K562 (cell line): ENCODE measurements around the gene SETD5. TPM values are rescaled to one million over a fixed set of nuclear protein-coding genes. Genes with fewer than 3 reads are reported as not detected.

Experiments used
- ADNP ChIP-seq: fragments of 200-800 bp; sonication (Bioruptor generic); IDR thresholded peaks from 2 replicates; pipeline ENCODE4 v1.6.1; 2016; ENCODE audit warnings: missing genetic modification characterization, missing compliant biosample characterization
- ARID3A ChIP-seq: IDR thresholded peaks from 2 replicates; pipeline ENCODE4 v1.6.1; 2012; ENCODE audit warnings: low read depth, low read length, improper control_type of control experiment, borderline replicate concordance
- ELF1 ChIP-seq: fragments of 200-800 bp; sonication (Bioruptor generic); IDR thresholded peaks from 2 replicates; pipeline ENCODE4 v1.6.1; 2016; ENCODE audit warnings: missing genetic modification characterization, missing compliant biosample characterization
- FOXK2 ChIP-seq, 2 experiments: fragments of 450-650 bp; IDR thresholded peaks in 1 of 2; conservative IDR thresholded peaks in 1 of 2; 2 replicates each; pipeline ENCODE4 v1.6.1; 2016; ENCODE audit warnings: low read depth in 2 of 2, mild to moderate bottlenecking in 1 of 2
- GTF2E2 ChIP-seq: fragments of 200-800 bp; sonication (Bioruptor generic); IDR thresholded peaks from 2 replicates; pipeline ENCODE4 v1.6.1; 2016; ENCODE audit warnings: missing genetic modification characterization, missing compliant biosample characterization
- HES1 ChIP-seq: fragments of 450-650 bp; IDR thresholded peaks from 2 replicates; pipeline ENCODE4 v1.6.1; 2016; ENCODE audit warnings: low read depth, mild to moderate bottlenecking, moderate library complexity
- HIVEP1 ChIP-seq: fragments of 250-450 bp; sonication (Bioruptor Pico); IDR thresholded peaks from 2 replicates; pipeline ENCODE4 v1.4.0; 2020; ENCODE audit warnings: mild to moderate bottlenecking
- KAT2B ChIP-seq: IDR thresholded peaks from one replicate; pipeline ENCODE4 v1.6.1; 2012; ENCODE audit warnings: low read depth, mild to moderate bottlenecking, control low read depth, inconsistent platforms, low read length, moderate library complexity
- NCOA4 ChIP-seq: fragments of 450-650 bp; IDR thresholded peaks from 2 replicates; pipeline ENCODE4 v1.6.1; 2018; ENCODE audit warnings: mild to moderate bottlenecking; ENCODE audit not compliant: partially characterized antibody
- PYGO2 ChIP-seq: fragments of 450-650 bp; IDR thresholded peaks from 2 replicates; pipeline ENCODE4 v1.6.1; 2016; ENCODE audit warnings: mild to moderate bottlenecking, missing genetic modification characterization, moderate library complexity, missing compliant biosample characterization
- TCF7L2 ChIP-seq: fragments of 150-350 bp; IDR thresholded peaks from 2 replicates; pipeline ENCODE4 v1.6.1; 2016; ENCODE audit warnings: low read depth, mild to moderate bottlenecking, low read length, moderate library complexity
- ZFP30 ChIP-seq: fragments of 250-450 bp; sonication (Bioruptor Pico); IDR thresholded peaks from 2 replicates; pipeline ENCODE4 v1.8.0; 2022; ENCODE audit warnings: moderate library complexity, mild to moderate bottlenecking, inconsistent platforms, borderline replicate concordance
- ZZZ3 ChIP-seq: fragments of 450-650 bp; IDR thresholded peaks from 2 replicates; pipeline ENCODE4 v1.6.1; 2016; ENCODE audit warnings: antibody characterized with exemption, mild to moderate bottlenecking, moderate library complexity
- polyA plus RNA-seq, 8 experiments: library from polyadenylated mRNA; depleted of rRNA in 4 of 8; stranded (reverse) in 5 of 8; unstranded in 3 of 8; fragments of >200 nt; fragmentation: Nextera tagmentation in 2 of 8; fragmentation: Illumina TruSeq in 1 of 8; extraction: Ambion mirVana in 2 of 8; extraction: Trizol in 1 of 8; gene quantifications; 2 replicates each; pipeline versions ENCODE4 v1.2.1 to v1.2.3, GENCODE V29; 2011 to 2014; ENCODE audit warnings: inconsistent platforms in 1 of 8, missing spikeins in 1 of 8
- total RNA-seq, 7 experiments: library from RNA; depleted of rRNA in 6 of 7; stranded (reverse); fragments of >200 nt in 6 of 7; fragmentation: Illumina TruSeq in 2 of 7; extraction: Trizol in 2 of 7; gene quantifications; 2 replicates each; pipeline versions ENCODE4 v1.2.1 to v1.2.3, GENCODE V29; 2011 to 2021; ENCODE audit warnings: low replicate concordance in 1 of 7
- TF ChIP-seq, protein P1 (sequence below): fragments of 250-450 bp; sonication (Bioruptor Pico); IDR thresholded peaks from 2 replicates; pipeline ENCODE4 v1.6.1; 2021; ENCODE audit warnings: mild to moderate bottlenecking
- TF ChIP-seq, protein P2 (sequence below): sonication (generic); formaldehyde crosslinking; IDR thresholded peaks from 2 replicates; pipeline ENCODE4 v1.8.0; 2023; ENCODE audit warnings: mild to moderate bottlenecking, missing genetic modification reagents
- TF ChIP-seq, protein P3 (sequence below): sonication (generic); formaldehyde crosslinking; IDR thresholded peaks from 2 replicates; pipeline ENCODE4 v1.8.0; 2022; ENCODE audit warnings: mild to moderate bottlenecking, missing genetic modification reagents

The SETD5 gene
- total and polyA plus RNA-seq, 9 of the 15 experiments (the other 6 are each of a cell fraction or from before 2014, with no cell fraction given) = 20.8 to 135 (median 87.2) TPM

DNA sequence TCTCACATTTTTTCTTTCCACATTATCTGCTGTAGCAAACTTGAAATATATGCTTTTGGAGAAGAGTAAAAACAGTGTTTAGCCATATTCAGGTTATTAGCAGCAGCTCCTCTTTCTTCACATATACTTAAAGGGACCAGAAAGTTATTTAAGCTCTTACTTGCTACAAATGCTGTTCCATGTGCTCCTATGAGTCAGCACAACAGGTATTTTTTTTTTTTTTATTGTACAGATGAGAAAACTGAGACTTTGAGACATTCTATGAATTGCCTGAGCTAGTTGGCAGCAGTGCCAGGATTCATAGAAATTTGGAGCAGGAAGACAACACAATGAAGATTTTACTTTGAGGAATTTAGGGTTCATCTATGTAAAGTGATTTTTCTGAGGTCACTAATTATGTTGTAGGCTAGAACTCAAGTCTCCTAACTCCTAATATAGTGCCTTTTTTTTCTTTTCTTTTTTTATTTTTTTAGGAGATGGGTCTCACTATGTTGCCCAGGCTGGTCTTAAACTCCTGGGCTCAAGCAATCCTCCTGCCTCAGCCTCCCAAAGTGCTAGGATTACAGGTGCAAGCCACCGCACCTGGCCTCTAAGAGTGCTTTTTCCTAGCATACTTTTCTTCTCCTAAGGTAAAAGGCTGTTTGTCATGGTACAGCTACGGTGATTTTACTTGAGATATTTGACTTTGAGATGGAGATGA is 23.6 kb downstream of the SETD5 start (continued):
- TF ChIP-seq ZFP30 (CRISPR knock-in tag) (no peak), ADNP (tag) (no peak), HES1 (no peak), ZZZ3 (no peak), NCOA4 (no peak), TCF7L2 (no peak), HIVEP1 (no peak), KAT2B (no peak), PYGO2 (tag) (no peak), GTF2E2 (no peak), ARID3A (no peak), ELF1 (tag) (no peak), FOXK2 (conservative IDR thresholded peaks at IDR 0.05 in 1 of 2, IDR thresholded peaks at IDR 0.05 in 1 of 2; ENCODE audit: low read depth in 2 of 2) (no peak)
- TF ChIP-seq, protein P1, sequence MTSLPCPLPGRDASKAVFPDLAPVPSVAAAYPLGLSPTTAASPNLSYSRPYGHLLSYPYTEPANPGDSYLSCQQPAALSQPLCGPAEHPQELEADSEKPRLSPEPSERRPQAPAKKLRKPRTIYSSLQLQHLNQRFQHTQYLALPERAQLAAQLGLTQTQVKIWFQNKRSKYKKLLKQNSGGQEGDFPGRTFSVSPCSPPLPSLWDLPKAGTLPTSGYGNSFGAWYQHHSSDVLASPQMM (CRISPR knock-in tag) = no peak
- TF ChIP-seq, protein P2, sequence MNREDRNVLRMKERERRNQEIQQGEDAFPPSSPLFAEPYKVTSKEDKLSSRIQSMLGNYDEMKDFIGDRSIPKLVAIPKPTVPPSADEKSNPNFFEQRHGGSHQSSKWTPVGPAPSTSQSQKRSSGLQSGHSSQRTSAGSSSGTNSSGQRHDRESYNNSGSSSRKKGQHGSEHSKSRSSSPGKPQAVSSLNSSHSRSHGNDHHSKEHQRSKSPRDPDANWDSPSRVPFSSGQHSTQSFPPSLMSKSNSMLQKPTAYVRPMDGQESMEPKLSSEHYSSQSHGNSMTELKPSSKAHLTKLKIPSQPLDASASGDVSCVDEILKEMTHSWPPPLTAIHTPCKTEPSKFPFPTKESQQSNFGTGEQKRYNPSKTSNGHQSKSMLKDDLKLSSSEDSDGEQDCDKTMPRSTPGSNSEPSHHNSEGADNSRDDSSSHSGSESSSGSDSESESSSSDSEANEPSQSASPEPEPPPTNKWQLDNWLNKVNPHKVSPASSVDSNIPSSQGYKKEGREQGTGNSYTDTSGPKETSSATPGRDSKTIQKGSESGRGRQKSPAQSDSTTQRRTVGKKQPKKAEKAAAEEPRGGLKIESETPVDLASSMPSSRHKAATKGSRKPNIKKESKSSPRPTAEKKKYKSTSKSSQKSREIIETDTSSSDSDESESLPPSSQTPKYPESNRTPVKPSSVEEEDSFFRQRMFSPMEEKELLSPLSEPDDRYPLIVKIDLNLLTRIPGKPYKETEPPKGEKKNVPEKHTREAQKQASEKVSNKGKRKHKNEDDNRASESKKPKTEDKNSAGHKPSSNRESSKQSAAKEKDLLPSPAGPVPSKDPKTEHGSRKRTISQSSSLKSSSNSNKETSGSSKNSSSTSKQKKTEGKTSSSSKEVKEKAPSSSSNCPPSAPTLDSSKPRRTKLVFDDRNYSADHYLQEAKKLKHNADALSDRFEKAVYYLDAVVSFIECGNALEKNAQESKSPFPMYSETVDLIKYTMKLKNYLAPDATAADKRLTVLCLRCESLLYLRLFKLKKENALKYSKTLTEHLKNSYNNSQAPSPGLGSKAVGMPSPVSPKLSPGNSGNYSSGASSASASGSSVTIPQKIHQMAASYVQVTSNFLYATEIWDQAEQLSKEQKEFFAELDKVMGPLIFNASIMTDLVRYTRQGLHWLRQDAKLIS = no peak
- TF ChIP-seq, protein P3, sequence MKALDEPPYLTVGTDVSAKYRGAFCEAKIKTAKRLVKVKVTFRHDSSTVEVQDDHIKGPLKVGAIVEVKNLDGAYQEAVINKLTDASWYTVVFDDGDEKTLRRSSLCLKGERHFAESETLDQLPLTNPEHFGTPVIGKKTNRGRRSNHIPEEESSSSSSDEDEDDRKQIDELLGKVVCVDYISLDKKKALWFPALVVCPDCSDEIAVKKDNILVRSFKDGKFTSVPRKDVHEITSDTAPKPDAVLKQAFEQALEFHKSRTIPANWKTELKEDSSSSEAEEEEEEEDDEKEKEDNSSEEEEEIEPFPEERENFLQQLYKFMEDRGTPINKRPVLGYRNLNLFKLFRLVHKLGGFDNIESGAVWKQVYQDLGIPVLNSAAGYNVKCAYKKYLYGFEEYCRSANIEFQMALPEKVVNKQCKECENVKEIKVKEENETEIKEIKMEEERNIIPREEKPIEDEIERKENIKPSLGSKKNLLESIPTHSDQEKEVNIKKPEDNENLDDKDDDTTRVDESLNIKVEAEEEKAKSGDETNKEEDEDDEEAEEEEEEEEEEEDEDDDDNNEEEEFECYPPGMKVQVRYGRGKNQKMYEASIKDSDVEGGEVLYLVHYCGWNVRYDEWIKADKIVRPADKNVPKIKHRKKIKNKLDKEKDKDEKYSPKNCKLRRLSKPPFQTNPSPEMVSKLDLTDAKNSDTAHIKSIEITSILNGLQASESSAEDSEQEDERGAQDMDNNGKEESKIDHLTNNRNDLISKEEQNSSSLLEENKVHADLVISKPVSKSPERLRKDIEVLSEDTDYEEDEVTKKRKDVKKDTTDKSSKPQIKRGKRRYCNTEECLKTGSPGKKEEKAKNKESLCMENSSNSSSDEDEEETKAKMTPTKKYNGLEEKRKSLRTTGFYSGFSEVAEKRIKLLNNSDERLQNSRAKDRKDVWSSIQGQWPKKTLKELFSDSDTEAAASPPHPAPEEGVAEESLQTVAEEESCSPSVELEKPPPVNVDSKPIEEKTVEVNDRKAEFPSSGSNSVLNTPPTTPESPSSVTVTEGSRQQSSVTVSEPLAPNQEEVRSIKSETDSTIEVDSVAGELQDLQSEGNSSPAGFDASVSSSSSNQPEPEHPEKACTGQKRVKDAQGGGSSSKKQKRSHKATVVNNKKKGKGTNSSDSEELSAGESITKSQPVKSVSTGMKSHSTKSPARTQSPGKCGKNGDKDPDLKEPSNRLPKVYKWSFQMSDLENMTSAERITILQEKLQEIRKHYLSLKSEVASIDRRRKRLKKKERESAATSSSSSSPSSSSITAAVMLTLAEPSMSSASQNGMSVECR = no peak
